Activated naive CD4-positive, alpha-beta T cell treated with Interleukin-2 at 50 U/mL for 16 hours (primary cell): Measurements from ENCODE around the gene STXBP2.
A peak's percentile ranks its signal among the peaks of the same experiment; 100 is the strongest.

Source experiments
- DNase-seq: peaks from one replicate; pipeline ENCODE4 v3.0.0-alpha.2; 2020

The STXBP2 gene

DNA sequence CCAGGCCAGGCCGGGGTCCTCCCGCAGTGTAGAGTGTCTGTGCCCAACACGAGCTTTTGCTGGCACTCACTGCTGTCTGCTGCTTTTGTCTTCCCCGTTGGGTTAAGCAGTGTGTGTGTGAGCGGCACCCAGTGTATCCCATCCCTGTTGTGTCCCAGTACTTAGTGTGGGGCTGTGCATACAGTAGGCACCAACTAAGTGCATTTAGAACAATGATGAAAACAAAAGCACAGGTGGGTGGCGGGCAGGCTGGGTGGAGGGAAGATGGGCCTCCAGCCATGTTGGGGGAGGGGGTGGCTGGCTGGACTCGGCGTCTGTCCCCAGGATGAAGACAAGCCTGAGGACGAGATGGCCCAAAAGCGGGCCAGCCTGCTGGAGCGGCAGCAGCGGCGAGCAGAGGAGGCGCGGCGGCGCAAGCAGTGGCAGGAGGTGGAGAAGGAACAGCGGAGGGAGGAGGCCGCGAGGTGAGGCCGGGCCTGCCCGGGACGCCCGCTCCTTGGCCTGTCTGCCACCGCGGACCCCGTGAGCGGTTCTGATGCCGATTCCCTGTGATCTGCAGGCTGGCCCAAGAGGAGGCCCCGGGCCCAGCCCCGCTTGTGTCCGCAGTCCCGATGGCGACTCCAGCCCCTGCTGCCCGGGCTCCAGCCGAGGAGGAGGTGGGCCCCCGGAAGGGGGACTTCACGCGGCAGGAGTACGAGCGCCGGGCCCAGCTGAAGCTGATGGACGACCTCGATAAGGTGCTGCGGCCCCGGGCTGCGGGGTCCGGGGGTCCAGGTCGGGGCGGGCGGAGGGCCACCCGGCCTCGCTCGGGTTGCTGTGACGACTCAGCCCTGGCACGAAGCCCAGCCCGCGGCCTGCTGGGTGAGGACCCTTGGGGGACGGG lies 21.8 kb upstream of the STXBP2 start:
- no peak for DNase-seq

DNA sequence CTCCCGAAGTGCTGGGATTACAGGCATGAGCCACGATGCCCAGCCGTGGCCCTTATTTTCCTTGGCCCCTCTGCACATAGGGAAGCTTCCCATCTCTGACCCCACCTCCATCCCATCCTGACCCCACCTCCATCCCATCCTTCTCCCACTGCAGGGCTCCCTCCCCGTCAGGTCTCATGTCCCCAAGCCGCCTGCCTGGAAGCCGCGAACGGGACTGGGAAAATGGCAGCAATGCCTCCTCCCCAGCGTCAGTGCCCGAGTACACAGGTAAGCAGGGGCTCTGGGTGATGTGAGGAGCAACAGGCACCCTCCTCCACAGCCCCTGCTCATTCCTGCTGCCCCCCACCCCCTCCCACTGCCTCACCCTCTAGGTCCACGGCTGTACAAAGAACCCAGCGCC lies 19.7 kb upstream of the STXBP2 start:
- no peak for DNase-seq

DNA sequence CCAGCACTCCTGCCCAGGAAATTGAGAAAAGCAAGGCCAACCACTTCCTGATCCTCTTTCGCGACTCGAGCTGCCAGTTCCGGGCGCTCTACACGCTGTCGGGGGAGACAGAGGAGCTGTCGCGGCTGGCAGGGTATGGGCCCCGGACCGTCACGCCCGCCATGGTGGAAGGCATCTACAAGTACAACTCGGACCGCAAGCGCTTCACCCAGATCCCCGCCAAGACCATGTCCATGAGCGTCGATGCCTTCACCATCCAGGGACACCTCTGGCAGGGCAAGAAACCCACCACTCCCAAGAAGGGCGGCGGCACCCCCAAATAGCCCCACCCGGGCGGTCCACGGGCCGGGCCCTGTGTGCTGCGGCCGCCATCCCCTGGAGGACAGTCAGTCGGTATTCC lies 19.2 kb upstream of the STXBP2 start:
- DNase-seq, result no peak

DNA sequence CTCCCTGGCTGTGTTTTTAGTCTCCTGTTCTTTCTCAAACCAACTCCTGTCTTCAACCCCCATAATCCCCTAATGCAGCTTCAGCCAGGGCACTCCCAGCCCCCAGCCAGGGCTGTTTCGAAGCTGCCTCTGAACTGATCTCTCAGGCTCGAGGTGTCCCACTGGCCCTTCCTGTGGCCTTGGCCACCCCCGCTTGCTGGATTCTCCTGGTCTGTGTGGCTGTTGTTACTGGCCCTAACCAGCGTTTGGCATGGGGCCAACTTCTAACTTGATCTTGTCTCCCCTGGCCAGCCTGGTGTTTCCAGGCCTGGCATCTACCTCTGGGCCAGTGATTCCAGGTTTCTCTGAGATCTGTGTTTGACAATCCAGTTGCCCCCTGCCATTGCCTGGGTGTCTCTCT lies 18.6 kb upstream of the STXBP2 start:
- DNase-seq, result no peak

DNA sequence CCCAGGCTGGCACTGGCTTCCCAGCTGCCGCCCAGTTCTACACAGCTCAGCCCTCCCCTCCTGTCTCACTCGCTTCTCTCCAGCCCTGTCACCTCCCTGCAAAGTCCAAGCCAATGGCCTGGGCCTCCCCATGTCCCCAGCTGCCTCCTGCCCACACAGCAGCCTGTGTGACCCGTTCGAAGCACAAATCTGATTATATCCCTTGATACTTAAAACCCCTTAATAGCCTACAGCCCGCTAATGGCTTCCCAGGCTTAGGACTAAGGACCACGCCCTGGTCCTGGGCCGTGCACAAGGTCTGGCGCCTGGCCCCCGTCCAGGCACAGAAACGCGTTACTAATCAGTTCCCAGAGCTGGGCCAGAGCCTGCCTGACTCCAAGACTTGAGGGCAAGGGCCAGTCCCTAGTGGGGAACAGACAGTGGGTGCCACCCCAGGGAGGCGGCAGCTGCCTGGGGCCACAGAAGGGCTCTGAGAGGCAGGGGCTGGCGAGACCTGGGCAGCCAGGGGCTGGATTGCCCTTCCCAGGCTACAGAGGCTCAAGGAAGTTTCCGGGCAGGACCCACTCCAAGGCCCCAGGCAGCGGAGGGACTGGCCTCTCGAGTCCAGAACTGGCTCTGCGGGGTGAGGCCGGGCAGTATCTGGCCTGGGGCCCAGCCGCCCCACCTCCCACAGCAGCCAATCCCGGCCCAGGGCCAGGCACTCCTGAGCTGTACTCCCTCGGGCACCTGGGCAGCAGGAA lies 18.0 kb upstream of the STXBP2 start:
- no peak for DNase-seq

DNA sequence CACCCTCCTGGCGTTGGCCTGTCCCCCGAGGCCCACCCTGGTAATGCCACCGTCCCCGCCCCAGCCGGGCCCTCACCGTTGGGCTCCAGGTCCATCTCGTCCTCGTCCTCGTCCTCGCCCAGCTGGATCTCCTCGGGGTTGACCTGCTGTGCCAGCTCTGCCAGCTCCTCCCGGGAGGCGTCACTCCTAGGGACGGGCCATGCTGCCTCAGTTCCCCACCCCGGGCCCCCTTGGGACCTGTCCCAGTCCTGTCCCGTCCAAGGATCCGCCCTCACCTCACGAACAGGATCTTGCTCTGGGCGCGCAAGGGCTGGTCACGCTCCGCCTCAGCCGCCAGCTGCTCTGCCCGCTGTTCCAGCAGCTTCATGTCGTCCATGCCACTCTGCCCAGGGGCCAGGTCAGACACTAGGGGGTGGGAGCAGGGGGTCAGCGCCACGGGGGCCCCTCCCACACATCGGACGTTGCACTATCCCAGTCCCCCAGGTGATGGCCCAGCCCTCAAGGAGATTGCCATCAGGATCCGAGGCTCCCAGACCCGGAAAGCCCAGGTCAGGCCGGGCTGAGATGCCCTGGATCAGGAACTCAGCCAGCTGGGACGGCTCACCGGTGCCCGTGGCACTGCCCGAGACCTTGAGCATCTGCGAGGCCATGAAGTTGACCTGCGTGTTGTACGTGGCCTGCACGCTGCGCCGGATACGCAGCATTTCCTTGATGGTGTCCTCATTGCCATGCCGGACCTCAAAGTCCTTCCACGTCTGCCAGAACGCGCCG lies 17.1 kb upstream of the STXBP2 start:
- DNase-seq, result no peak

DNA sequence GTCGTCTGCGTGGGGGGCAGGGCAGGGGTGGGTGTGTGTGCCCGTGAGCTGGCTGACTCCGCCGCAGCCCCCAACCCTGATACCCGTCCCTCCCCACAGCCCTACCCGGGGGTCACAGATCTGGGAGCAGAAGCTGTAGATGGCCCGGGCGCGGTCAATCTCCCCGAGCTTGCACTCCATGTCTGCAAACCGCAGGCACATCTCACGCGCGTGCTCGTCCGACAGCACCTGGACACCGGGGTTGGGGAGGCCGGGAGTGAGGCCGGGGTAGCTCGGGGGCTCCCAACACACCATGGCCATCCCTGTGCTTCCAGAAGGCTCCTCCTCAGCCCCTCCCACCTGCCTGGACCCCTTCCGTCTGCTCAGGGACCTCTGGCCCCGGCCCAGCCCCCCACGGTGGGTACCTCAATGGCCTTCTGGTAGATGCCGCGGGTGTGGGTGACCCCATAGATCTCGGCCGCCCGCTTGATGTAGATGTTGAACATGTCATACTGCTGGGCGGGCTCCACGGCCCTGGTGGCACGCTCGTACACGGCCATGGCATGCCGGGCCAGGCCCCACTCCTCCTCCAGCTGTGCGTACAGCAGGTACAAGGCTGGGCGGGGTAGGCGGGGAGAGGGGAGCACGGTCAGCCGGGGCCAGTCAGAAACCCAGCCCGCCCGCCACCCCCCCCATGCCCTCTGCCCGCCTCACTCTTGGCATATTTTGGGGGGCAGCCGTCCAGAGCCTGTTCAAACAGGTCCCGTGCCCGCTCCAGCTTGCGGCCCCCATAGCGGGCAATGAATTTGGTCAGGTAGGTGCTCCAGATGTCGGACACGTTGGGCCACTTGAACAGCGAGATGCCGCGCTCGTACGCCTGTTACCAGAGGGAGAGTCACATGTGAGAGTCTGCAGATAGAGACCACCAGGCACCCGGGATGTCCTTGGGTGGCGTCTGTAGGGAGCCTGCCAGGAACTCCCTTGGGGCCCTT lies 16.2 kb upstream of the STXBP2 start:
- DNase-seq, result no peak

DNA sequence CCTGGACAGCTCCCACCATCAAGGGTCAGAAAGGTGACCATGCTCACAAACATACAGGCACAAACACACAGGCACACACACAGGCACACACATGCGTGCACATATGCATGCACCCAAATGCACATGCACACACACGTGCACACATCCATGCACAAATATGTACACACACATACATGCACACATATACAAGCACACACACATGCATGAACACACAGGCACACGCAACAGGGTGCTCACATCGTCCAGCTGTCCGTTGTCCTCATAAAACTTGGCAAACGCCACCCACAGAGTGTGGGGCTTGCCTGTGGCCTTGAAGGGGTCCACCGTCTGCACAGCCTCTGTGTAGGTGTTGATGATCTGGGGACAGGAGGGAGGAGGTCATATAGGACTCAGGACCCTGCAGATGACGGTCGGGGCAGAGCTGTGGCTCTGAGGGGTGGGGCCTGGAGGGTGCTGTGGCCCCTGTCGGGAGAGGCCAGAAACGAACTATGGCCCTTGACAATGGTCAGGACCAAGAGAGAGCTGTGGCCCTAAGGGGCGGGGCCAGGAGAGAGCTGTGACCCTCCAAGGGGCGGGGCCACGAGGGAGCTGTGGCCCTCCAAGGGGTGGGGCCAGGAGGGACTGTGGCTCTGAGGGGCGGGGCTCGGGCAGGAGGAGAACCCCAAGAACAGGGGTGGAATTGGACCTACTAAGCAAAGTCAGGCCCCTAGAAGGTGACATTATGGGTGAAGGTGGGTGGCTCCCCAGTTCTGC lies 13.8 kb upstream of the STXBP2 start:
- DNase-seq, result no peak

DNA sequence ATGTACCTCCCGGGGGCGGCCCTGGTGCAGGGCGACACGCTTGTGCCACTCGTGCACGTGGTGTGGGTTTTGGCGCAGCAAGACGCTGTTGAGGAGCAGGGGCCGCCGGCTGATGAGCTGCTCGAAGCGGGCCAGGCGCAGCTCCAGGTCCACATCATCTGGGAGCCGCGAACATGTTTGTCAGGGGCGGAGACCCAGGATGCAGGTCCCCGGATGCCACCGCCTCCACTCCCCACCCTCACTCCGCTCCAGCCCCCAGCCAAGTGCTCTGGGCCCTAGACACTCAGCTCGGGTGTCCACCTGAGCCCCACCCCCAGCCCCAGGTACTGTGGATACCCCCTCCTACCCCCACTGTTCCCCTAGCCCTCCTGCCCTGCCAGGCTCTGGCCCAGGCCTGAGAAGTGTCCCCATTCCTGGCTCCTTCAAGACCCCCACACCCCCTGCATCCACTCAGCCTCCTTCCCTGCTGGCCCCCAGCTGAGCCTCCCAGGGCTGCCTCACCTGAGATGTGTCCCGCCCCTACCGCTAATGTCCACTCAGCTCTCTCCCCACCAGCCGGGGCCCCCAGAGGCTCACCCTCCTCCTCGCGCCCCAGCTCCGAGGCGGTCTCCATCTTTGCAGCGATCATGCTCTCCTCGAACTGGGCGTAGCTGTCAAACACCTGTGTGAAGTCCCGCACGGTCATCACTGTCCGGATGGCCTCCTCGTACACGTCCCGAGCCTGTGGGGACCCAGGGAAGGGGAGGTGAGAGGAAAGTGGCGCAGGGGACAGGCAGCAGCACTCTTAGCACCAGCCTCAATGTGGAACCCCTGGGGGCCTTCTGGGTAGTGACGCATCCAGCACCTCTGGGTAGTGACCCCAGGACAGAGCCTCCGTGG lies 12.9 kb upstream of the STXBP2 start:
- DNase-seq, result no peak

DNA sequence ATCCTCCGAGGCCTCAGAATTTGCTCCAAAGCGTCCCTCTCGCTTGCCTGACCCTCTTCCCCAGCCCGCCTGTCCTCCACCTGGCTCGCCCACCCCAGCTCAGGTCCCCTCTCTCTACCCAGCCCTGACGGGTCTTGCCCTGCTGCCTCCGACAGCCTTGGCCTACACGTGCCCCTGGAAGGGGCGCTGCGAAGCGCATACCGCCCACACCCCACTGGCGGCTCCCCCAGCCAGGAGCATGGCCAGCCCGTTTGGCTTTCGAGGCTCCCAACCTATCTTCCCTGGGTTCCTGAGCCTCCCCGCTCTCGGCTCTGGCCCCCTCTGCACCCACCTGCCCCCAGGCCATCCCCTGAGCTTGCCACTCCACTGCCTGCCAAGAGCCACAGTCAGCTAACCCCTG lies 12.1 kb upstream of the STXBP2 start:
- no peak for DNase-seq

DNA sequence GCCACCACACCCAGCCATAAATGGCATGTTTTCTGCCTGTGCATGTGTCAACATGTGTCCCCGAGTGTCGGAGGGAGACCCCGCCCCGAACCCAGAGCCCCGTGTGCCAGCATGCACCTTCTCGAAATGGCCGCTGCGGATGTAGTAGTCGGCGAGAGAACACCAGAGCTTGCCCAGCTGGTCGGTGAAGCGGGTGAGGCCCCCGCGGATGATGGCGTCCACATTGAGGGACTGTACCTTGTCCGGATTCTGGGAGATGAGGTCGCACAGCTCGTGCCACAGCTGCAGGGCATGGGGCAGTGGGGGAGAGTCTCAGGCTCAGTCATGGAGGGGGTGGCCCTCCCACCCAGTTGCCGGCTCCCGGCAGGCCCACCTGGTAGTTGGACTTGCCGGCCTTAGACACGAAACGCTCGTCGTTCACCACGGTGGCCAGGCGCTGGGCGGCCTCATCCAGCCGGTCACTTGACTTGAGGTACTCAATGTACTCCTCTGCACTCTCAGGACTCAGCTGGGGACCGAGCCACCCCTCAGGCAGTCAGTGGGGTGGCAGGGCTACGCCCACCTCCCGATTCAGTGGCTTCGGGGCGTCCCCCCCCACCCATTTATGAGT lies 11.0 kb upstream of the STXBP2 start:
- DNase-seq, result no peak

DNA sequence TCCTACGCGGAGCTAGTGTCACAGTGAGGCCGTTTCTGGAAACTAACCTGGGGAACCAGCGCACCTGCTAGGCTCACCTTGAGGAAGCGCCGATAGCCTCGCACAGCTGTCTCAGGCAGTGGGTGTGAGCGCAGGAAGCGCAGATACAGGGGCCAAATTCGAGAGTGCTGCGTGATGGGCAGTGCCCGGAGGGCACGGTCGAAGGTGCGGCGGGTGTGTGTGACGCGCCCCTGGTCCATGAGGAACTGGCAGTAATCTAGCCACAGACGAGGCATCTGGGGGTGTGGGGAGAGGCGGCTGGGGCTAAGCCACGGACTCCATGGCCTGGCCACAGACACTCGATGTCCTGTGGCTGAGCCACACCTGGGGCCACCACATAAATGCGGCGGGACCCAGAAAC lies 9.7 kb upstream of the STXBP2 start:
- DNase-seq, result no peak

DNA sequence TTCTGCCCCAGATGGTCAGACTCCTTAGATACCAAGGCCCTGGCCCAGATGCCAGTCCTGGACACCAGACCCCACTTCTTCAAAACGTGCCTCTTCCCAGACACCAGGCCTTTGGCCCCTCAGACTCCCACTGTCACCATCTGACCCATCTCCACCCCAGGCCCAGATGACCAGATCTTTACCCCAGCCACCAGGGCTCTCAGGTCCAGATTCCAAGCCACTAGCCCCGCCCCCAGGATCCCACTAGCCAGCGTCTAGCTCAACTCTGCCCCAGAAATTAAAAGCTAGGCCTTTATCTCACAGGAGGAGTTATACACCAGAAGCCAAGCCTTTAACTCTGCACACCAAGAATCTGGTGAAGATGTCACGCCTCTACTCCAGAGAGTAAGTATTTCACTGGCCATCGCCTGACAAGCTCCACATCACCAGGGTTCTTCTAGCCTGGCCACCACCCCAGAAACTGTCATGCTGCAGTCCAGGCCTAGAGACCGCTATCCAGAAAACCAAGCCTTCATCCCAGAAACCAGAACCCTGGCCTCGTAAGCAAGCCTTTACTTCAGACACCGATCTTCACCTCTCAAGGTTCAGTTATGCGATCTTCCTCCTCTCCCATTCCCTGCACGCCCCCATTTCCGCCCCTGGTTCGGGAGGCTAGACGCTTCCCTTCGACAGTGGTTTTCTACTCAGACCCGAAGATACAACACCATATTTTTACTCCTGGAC lies 8.2 kb upstream of the STXBP2 start:
- peak; percentile 10 for DNase-seq

DNA sequence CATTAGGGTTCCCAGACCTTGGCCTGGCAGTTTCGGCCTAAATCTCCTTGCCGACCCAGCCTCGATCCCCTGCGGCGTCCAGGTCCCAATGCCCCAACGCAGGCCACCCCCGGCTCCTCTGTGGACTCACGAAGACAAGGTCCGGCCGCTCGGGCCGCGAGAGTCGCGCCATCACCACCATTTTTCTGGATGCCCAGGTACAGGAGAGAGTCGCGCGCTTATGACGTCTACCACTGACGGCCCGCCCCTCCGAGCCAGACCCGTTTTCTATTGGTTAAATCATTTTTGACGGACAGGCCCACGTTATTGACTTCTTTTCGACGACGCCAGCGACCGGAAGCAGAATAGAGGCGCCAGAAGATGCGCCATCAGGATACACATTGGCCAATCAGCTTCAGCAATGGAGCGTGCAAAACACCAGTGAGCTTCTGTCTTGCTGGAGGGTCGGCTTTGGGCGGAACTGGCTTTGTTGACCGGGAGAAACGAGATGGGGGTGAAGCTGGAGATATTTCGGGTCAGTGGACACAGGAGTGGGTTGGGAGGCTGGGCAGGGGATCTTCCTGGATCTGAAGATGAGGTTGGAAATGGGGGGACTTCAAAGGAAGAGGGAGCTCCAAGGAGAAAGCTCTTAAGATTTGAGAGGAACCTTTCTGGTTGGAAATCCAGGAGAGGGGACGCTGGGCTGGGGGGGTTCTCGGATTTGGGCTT lies 7.4 kb upstream of the STXBP2 start, which contains the start of the genes PET100 and XAB2:
PET100 (plus strand) TSS at position 447 of the 708 bp plus-strand sequence; CDS start at position 488, 41 bp downstream.
XAB2 (minus strand) TSS at position 199 of the 708 bp plus-strand sequence; CDS start at position 181, 18 bp downstream.
- DNase-seq, result peak; percentile 94

DNA sequence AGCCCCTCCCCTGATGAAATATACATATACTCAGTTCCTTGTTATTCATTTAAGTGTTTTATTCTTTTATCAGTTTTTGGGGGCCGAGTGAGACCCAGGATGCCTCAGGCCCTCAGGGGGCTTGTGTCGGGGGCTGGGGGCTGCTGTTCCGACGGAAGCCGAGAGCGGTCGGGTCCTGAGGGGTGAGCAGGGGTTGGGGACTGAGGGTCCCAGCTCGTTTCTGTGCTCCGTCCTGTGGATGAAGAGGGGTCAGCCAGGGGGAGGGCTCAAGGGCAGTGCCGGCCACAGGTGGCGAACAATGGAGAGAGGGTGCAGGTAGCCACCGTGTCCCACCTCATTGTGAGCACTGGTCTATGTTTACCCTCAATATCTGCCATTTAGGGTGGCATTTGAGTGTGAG lies 5.3 kb upstream of the STXBP2 start:
- DNase-seq, result no peak

DNA sequence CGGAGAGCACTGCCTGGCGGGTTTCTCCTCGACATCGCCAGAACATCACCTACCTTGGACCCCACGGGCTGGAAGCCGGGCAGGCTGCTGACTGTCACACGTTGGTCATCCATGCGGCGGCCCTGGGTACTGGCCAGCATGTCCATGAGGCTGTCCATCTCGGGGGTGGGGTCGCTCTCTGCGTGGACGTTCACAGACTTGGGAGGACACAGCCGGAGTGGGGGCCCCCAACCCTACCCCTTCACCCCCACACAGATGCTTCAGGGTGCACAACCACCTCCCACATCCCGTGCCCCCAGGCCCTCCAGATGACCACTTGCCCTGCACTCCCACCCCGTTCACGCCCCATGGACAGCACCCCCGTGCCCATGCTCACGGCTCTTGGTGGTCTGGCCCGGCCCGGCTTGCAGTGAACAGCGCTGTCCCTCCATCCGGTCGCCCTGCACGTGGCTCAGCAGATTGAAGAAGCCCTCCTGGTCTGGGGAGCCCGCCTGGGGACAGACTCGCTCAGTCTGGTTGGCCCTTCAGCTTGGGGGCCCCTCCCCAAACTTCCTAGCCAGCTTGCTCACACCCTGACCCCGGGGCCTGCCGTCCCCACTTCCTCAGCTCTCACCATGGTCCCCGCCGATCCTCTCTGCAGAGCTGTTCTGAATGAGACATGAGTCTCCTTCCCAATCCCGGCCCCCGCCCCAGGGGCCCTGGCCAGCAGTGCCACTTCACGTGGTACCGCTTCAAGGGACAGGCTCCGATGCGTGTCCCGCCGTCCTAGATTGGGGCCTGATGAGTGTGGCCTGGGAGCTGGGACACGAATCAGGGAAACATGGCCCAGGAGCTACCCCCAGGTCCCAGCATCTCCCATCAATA lies 4.3 kb upstream of the STXBP2 start:
- no peak for DNase-seq

DNA sequence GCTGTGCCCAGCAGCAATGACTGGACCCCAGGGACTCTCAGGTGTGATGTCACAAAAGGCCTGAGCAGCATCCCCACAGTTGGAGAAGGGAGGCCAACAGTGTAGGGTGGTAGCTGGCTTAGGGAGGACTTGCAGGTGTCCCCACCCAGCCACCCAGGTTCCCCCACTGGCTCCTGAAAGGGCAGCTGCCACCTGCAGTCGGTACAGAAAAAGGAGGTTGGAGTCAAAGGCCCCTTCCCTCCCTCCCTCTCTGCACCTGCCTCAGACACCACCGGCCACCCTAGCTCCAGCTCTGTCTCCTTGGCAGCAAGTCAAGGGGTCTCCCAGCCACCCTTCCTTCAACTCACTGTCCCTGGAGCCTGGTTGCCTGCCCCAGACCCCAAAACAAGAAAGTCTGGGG lies 3.2 kb upstream of the STXBP2 start, which contains the start of gene PCP2:
PCP2 (minus strand) TSS at position 22 of the 400 bp plus-strand sequence. CDS start 262 bp downstream, outside the sequence.
- DNase-seq, result no peak
